HepG2 (cell line): Measurements from ENCODE around the gene GABRR2.

Experiments
- BHLHE40 ChIP-seq: IDR thresholded peaks from 2 replicates; pipeline ENCODE4 v1.6.1; 2011; ENCODE audit warnings: low read length, improper control_type of control experiment
- HDAC1 ChIP-seq: sonication (generic); formaldehyde crosslinking; IDR thresholded peaks from 2 replicates; pipeline ENCODE4 v1.5.1; 2020; ENCODE audit warnings: mild to moderate bottlenecking, missing genetic modification reagents
- MAZ ChIP-seq, 2 experiments: sonication (generic) in 1 of 2; formaldehyde crosslinking in 1 of 2; IDR thresholded peaks; 2 replicates each; pipeline versions ENCODE4 v1.5.0 to v1.6.1; 2012 to 2020; ENCODE audit warnings: low read depth in 2 of 2, mild to moderate bottlenecking in 2 of 2, borderline replicate concordance in 1 of 2, improper control_type of control experiment in 1 of 2, low read length in 1 of 2, missing genetic modification reagents in 1 of 2, moderate library complexity in 1 of 2
- MED13 ChIP-seq: sonication (generic); formaldehyde crosslinking; IDR thresholded peaks from 2 replicates; pipeline ENCODE4 v1.5.0; 2020; ENCODE audit warnings: missing genetic modification reagents
- POLR2AphosphoS5 ChIP-seq: IDR thresholded peaks from 2 replicates; pipeline ENCODE4 v1.6.1; 2012; ENCODE audit warnings: low read depth, low read length
- RAD21 ChIP-seq: fragments of 450-650 bp; formaldehyde crosslinking; IDR thresholded peaks from 2 replicates; pipeline ENCODE4 v1.5.0; 2020; ENCODE audit warnings: mild to moderate bottlenecking
- TAF1 ChIP-seq: sonication (generic); formaldehyde crosslinking; IDR thresholded peaks from 2 replicates; pipeline ENCODE4 v1.4.0; 2020; ENCODE audit warnings: missing genetic modification reagents
- USF2 ChIP-seq, 2 experiments: sonication (generic) in 1 of 2; formaldehyde crosslinking in 1 of 2; IDR thresholded peaks; 2 replicates each; pipeline versions ENCODE4 v1.5.1 to v1.6.1; 2011 to 2020; ENCODE audit warnings: borderline replicate concordance in 1 of 2, low read depth in 1 of 2, low read length in 1 of 2, mild to moderate bottlenecking in 1 of 2, missing genetic modification reagents in 1 of 2, moderate library complexity in 1 of 2
- ZBTB21 ChIP-seq: sonication (generic); formaldehyde crosslinking; IDR thresholded peaks from 2 replicates; pipeline ENCODE4 v1.4.0; 2020; ENCODE audit warnings: missing genetic modification reagents
- ZNF17 ChIP-seq: sonication (generic); formaldehyde crosslinking; IDR thresholded peaks from 2 replicates; pipeline ENCODE4 v1.5.0; 2020; ENCODE audit warnings: mild to moderate bottlenecking, missing genetic modification reagents
- ZNF703 ChIP-seq: sonication (generic); formaldehyde crosslinking; IDR thresholded peaks from 2 replicates; pipeline ENCODE4 v1.5.1; 2020; ENCODE audit warnings: missing genetic modification reagents, mild to moderate bottlenecking, moderate library complexity, borderline replicate concordance
- TF ChIP-seq, protein P1 (sequence below): sonication (generic); formaldehyde crosslinking; IDR thresholded peaks from 2 replicates; pipeline ENCODE4 v1.4.0; 2020; ENCODE audit warnings: mild to moderate bottlenecking, missing genetic modification reagents

- TF ChIP-seq ZNF17 (CRISPR knock-in tag) (no peak), MAZ (IDR thresholded peaks at IDR 0.05; ENCODE audit: borderline replicate concordance, low read depth, low read length) (no peak), MAZ (CRISPR knock-in tag; IDR thresholded peaks at IDR 0.05; ENCODE audit: low read depth) (no peak), RAD21 (CRISPR knock-in tag) (no peak), ZBTB21 (CRISPR knock-in tag) (no peak), ZNF703 (no peak), BHLHE40 (no peak), POLR2AphosphoS5 (no peak), MED13 (no peak), HDAC1 (CRISPR knock-in tag) (no peak), TAF1 (no peak), USF2 (IDR thresholded peaks at IDR 0.05; ENCODE audit: low read depth, low read length) (no peak), USF2 (CRISPR knock-in tag; IDR thresholded peaks at IDR 0.05; ENCODE audit: borderline replicate concordance) (no peak)
- TF ChIP-seq, protein P1, sequence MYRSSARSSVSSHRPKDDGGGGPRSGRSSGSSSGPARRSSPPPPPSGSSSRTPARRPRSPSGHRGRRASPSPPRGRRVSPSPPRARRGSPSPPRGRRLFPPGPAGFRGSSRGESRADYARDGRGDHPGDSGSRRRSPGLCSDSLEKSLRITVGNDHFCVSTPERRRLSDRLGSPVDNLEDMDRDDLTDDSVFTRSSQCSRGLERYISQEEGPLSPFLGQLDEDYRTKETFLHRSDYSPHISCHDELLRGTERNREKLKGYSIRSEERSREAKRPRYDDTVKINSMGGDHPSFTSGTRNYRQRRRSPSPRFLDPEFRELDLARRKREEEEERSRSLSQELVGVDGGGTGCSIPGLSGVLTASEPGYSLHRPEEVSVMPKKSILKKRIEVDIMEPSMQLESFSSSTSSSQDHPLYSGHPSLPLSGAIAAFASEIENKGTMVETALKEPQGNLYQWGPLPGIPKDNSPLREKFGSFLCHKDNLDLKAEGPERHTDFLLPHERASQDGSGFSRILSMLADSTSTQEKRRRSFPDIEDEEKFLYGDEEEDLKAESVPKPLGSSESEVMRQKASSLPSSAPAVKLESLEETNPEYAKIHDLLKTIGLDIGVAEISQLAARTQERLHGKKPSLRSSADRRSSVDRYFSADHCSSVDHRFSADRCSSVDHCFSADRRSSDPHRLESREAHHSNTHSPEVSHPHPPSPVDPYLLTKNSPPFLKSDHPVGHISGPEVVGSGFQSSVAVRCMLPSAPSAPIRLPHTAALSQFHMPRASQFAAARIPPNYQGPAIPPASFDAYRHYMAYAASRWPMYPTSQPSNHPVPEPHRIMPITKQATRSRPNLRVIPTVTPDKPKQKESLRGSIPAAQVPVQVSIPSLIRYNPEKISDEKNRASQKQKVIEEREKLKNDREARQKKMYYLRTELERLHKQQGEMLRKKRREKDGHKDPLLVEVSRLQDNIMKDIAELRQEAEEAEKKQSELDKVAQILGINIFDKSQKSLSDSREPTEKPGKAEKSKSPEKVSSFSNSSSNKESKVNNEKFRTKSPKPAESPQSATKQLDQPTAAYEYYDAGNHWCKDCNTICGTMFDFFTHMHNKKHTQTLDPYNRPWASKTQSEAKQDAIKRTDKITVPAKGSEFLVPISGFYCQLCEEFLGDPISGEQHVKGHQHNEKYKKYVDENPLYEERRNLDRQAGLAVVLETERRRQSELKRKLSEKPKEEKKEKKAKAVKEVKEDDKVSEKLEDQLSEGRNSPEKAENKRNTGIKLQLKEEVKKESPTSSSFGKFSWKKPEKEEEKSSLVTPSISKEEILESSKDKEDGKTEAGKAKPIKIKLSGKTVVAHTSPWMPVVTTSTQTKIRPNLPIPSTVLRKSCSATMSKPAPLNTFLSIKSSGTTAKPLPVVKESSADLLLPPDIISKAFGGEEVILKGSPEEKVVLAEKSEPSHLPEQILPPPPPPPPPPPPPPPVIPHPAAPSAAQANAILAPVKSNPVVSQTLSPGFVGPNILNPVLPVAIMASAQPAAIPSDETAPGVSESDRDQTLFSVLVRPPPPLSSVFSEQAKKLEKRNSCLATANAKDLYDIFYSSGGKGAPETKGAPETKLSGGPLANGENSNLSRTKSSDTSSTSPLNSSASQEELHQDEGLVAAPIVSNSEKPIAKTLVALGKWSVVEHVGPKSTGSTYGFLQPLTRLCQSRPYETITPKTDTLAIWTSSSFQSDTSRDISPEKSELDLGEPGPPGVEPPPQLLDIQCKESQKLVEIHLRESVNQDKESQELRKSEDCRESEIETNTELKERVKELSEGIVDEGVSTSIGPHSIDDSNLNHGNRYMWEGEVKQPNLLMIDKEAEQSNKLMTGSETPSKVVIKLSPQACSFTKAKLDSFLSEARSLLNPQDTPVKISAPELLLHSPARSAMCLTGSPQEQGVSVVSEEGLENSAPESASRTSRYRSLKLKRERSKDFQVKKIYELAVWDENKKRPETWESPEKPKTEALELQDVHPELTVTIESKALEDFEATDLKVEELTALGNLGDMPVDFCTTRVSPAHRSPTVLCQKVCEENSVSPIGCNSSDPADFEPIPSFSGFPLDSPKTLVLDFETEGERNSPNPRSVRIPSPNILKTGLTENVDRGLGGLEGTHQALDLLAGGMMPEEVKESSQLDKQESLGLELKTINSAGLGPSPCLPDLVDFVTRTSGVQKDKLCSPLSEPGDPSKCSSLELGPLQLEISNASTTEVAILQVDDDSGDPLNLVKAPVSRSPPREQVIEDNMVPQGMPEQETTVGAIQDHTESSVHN (CRISPR knock-in tag), result no peak
Observed at GRCh38 chr6:89353118-89353556, 38.0 kb upstream of the GABRR2 start.
